Measurements from ENCODE around the gene IZUMO2.
"Not testable (repeated sequence)": the region's sequence is repeated elsewhere in the genome, so short reads cannot be mapped to it uniquely, and the experiment has no call there.

IZUMO2 gene

DNA sequence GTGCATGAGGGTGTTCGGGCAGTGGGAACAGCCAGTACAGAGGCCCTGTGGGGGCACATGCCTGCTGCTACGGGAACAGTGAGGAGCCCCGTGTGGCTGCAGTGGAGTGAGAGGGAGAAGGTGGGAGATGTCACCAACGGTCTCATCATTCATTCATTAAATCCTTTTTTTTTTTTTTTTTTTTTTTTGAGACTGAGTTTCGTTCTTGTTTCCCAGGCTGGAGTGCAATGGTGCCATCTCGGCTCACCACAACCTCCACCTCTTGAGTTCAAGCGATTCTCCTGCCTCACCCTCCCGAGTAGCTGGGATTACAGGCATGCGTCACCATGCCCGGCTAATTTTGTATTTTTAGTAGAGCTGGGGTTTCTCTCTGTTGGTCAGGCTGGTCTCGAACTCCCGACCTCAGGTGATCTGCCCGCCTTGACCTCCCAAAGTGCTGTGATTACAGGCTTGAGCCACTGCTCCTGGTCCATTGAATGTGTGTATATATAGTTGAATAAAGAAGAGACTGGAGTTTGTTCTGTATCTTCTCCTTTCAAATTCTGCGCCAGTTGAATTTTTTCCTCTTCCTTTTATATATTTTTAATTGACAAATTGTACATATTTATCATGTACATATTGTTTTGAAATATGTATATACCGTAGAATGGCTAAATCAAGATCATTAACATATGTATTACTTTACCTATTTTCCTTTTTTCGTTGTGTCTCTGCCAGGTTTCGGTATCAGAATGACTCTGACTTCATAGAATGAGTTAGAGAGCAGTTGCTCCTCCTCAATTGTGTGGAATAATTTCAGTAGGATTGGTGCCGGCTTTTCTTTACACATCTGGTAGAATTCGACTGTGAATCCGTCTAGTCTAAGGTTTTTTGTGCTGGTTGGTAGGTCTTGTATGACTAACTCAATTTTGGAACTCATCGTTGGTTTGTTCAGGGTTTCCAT lies 28.0 kb downstream of the IZUMO2 start:
- DNase-seq: not testable (repeated sequence)

DNA sequence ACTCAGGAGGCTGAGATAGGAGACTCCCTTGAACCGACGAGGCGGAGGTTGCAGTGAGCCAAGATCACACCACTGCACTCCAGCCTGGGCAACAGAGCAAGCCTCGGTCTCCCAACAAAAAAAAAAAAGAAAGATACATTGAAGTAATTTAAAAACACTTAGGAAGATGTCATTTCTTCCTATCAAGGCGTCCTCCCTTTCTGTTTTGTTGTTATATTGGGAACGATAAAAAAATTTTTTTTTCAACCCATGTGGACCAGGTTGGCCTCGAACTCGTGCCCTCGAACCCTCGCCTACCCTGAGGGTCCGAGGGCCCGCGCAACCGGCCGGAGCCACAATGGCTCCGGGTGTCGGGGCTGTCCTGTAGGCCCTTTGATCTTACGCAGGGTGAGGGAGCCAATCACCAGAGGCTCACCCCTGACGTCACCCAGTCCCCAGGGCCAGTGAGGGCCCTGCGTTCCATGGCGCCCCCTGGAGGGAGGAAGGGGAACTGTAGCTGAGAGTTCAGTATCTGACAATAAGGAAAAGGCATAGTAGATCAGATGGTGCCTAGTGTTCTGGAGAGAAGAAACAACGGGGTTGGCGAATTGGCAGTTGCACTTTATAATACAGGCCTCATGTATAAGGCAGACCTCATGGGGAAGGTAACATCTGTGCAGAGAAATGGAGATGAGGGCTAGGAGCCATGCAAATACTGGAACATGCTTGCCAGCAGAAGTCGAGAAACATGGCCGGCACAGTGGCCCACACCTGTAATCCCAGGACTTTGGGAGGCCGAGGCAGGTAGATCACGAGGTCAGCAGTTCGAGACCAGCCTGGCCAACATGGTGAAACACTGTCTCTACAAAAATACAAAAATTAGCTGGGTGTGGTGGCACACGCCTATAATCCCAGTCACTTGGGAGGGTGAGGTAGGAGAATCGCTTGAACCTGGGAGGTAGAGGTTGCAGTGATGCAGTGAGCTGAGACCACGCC lies 29.3 kb downstream of the IZUMO2 start:
- not testable (repeated sequence) for DNase-seq

DNA sequence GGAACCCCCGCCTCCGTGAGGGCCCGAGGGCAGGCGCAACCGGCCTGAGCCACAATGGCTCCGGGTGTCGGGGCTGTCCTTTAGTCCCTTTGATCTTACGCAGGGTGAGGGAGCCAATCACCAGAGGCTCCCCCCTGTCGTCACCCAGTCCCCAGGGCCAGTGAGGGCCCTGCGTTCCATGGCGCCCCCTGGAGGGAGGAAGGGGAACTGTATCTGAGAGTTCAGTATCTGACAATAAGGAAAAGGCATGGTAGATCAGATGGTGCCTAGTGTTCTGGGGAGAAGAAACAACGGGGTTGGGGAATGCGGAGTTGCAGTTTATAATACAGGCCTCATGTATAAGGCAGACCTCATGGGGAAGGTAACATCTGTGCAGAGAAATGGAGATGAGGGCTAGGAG lies 59.1 kb downstream of the IZUMO2 start:
- not testable (repeated sequence) for DNase-seq

DNA sequence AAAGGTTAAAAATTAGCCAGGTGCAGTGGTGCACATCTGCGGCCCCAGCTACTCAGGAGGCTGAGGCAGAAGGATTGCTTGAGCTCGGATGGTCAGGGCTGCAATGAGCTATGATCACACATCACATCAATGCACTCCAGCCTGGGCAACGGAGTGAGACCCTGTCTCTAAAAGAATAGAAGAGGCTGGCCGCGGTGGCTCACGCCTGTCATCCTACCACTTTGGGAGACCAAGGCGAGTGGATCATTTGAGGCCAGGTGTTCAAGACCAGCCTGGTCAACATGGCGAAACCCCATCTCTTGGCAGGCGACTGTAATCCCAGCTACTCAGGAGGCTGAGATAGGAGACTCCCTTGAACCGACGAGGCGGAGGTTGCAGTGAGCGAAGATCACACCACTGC lies 59.7 kb downstream of the IZUMO2 start:
- not testable (repeated sequence) for DNase-seq

Measured in activated CD4-positive, CD25-positive, alpha-beta regulatory T cell (primary cell).